Measurements from ENCODE around the gene SYCN. TPM values are rescaled to one million over a fixed set of nuclear protein-coding genes. Genes with fewer than 3 reads are reported as not detected.

Gene SYCN
- total and polyA plus RNA-seq, 2 donors from 2014 or later, result not detected

DNA sequence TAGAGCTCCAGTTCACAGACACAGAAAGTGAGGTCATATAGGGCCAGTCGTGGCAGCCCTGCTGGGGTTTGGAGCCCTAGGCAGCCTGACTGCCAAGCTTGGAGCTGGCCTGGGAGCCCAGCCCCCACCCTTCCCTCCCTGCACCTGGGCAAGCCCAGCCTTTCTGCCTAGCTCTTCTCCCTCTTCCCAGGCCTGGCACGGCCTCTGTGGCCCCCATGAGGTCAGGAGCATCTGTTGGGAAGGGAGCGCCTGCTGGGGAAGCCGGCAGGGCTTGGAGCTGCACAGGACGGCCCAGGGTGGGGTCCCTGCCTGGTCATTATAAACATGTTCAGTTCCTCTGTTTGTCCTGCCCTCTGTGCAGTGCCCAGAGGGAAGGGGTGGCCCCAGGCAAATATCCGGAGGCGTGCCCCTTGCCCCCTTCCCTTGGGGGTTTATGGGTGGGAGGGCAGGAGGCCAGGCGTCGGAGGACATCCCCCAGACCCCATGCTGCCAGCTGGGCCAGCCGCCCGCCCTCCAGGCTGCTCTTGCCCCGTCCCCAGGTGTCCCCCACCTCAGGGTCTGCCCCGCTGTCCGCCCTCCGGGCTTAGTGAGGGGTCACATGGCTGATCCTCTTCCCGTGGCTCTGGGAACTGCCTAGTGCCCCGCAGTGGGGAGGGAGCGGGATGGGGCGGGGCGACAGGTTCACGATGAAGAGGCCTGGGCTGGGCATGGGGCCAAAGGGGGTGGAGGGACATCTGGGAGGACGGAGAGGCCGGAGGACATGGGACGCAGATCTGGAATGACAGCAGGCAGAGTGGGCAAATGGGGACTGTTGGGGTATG lies 37.3 kb downstream of the SYCN start:
- Histone ChIP-seq H3K4me3 (ENCODE audit: low read length in 3 of 3) (no peak overlapping the region), H3K9me3 (ENCODE audit: control insufficient read depth in 2 of 3, insufficient read depth in 1 of 3, low read length in 3 of 3) (no peaks in the 10 kb centered on the region), H3K4me1 (ENCODE audit: control insufficient read depth in 2 of 3, insufficient read depth in 2 of 3, low read depth in 1 of 3, low read length in 3 of 3) (peaks cover 0 to 33% (median 10%) of the 10 kb centered on the region in 3 donors), H3K9ac (ENCODE audit: low read length in 3 of 3) (peak overlapping the region in 1 of 3 donors; percentile 12), H3K36me3 (ENCODE audit: control insufficient read depth in 2 of 3, insufficient read depth in 3 of 3, low read length in 3 of 3) (peaks cover 0 to 6% (median 5%) of the 10 kb centered on the region in 3 donors), H3K27ac (ENCODE audit: low read depth in 2 of 2, low read length in 2 of 2) (peak overlapping the region; percentile 83 to 87), H3K27me3 (ENCODE audit: control insufficient read depth, insufficient read depth, low read length) (no peaks in the 10 kb centered on the region)
- peak; percentile 59 to 95 (median 80) for DNase-seq
- no peak for FAIRE-seq
- TF ChIP-seq, protein P1, sequence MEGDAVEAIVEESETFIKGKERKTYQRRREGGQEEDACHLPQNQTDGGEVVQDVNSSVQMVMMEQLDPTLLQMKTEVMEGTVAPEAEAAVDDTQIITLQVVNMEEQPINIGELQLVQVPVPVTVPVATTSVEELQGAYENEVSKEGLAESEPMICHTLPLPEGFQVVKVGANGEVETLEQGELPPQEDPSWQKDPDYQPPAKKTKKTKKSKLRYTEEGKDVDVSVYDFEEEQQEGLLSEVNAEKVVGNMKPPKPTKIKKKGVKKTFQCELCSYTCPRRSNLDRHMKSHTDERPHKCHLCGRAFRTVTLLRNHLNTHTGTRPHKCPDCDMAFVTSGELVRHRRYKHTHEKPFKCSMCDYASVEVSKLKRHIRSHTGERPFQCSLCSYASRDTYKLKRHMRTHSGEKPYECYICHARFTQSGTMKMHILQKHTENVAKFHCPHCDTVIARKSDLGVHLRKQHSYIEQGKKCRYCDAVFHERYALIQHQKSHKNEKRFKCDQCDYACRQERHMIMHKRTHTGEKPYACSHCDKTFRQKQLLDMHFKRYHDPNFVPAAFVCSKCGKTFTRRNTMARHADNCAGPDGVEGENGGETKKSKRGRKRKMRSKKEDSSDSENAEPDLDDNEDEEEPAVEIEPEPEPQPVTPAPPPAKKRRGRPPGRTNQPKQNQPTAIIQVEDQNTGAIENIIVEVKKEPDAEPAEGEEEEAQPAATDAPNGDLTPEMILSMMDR (IDR thresholded peaks at IDR 0.05; ENCODE audit: borderline replicate concordance, extremely low read depth, insufficient read depth), result no peak
- intact Hi-C loops (cut with DNase I), result no loop called here

DNA sequence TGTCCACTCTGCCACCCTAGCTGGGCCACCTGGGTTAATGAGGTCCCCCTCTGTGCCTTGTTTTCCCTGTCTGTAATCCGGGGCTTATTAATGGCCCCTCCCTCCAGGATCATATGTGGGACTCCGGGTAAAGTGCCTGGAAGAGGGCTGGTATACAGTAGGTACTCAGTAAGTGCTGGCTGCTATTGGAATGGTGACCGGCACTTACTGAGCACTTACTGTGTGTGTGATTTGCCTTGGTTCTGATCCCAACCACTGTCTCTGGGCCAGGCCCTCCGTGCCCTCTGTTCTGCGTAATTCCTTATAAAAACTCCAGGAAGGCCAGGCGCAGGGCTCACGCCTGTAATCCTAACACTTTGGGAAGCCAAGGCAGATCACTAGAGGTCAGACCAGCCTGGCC lies 38.2 kb downstream of the SYCN start:
- no peak overlapping the region for H3K9ac ChIP-seq (ENCODE audit: low read length in 3 of 3)
- no peak overlapping the region for H3K27ac ChIP-seq (ENCODE audit: low read depth in 2 of 2, low read length in 2 of 2)
- intact Hi-C loops (cut with DNase I), result no loop called here
- DNase-seq (no peak), FAIRE-seq (no peak)
- H3K9me3 ChIP-seq (ENCODE audit: control insufficient read depth in 2 of 3, insufficient read depth in 1 of 3, low read length in 3 of 3), result no peaks in the 10 kb centered on the region
- TF ChIP-seq, protein P1 (IDR thresholded peaks at IDR 0.05; ENCODE audit: borderline replicate concordance, extremely low read depth, insufficient read depth), result no peak
- peaks cover 0 to 38% (median 14%) of the 10 kb centered on the region in 3 donors for H3K4me1 ChIP-seq (ENCODE audit: control insufficient read depth in 2 of 3, insufficient read depth in 2 of 3, low read depth in 1 of 3, low read length in 3 of 3)
- H3K36me3 ChIP-seq (ENCODE audit: control insufficient read depth in 2 of 3, insufficient read depth in 3 of 3, low read length in 3 of 3), result peaks cover 0 to 6% (median 0%) of the 10 kb centered on the region in 3 donors
- H3K4me3 ChIP-seq (ENCODE audit: low read length in 3 of 3), result no peak overlapping the region
- no peaks in the 10 kb centered on the region for H3K27me3 ChIP-seq (ENCODE audit: control insufficient read depth, insufficient read depth, low read length)

DNA sequence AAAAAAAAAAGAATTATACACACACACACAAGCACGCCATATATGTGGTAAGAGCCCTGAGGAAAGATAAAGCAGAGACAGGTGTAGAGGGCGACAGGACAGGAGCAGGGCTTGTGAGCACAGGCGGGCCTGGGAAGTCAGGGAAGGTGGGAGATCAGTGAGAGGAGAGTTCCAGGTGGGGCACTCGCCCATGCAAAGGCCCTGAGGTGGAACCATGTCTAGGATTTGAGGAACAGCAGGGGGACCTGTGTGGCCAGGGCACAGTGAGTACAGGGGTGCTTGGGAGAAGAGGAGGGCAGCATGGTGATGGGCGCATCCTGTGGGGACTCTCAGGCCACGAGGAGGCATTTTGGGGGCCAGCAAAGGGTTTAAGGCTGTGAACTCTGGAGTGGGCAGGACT lies 39.8 kb downstream of the SYCN start:
- H3K4me3 ChIP-seq (ENCODE audit: low read length in 3 of 3), result no peak overlapping the region
- no peak for DNase-seq
- H3K27ac ChIP-seq (ENCODE audit: low read depth in 2 of 2, low read length in 2 of 2), result no peak overlapping the region
- no peaks in the 10 kb centered on the region for H3K9me3 ChIP-seq (ENCODE audit: control insufficient read depth in 2 of 3, insufficient read depth in 1 of 3, low read length in 3 of 3)
- no peaks in the 10 kb centered on the region for H3K27me3 ChIP-seq (ENCODE audit: control insufficient read depth, insufficient read depth, low read length)
- TF ChIP-seq, protein P1 (IDR thresholded peaks at IDR 0.05; ENCODE audit: borderline replicate concordance, extremely low read depth, insufficient read depth), result no peak
- intact Hi-C loops (cut with DNase I), result no loop called here
- no peak for FAIRE-seq
- H3K9ac ChIP-seq (ENCODE audit: low read length in 3 of 3), result no peak overlapping the region
- H3K4me1 ChIP-seq (ENCODE audit: control insufficient read depth in 2 of 3, insufficient read depth in 2 of 3, low read depth in 1 of 3, low read length in 3 of 3), result peaks cover 0 to 42% (median 14%) of the 10 kb centered on the region in 3 donors
- H3K36me3 ChIP-seq (ENCODE audit: control insufficient read depth in 2 of 3, insufficient read depth in 3 of 3, low read length in 3 of 3), result no peaks in the 10 kb centered on the region

Measured in kidney (tissue), 14 donors.